ENCODE data around the gene LYRM9.

GRCh38 chr17:27846042-27846655 is 47.0 kb downstream of the LYRM9 start:
- TF ChIP-seq CTCF (IDR thresholded peaks at IDR 0.05; ENCODE audit: poor library complexity, severe bottlenecking) (no peak), POLR2AphosphoS5 (IDR thresholded peaks at IDR 0.05) (no peak), EP300 (conservative IDR thresholded peaks at IDR 0.05; ENCODE audit: poor library complexity, severe bottlenecking) (no peak), SMC3 (conservative IDR thresholded peaks at IDR 0.05; ENCODE audit: poor library complexity) (no peak), RAD21 (conservative IDR thresholded peaks at IDR 0.05) (no peak), MXI1 (conservative IDR thresholded peaks at IDR 0.05; ENCODE audit: poor library complexity, severe bottlenecking) (no peak), EZH2 (IDR thresholded peaks at IDR 0.05; ENCODE audit: borderline replicate concordance, insufficient read depth, low read length, poor library complexity, severe bottlenecking) (no peak), TAF1 (IDR thresholded peaks at IDR 0.05; ENCODE audit: low read depth) (no peak), REST (IDR thresholded peaks at IDR 0.05; ENCODE audit: borderline replicate concordance) (no peak)
